Adrenal gland (tissue), 12 donors: Measurements from ENCODE around the gene UHRF1. TPM values are rescaled to one million over a fixed set of nuclear protein-coding genes. Genes with fewer than 3 reads are reported as not detected.

Experiments
- DNase-seq, 7 donors: peaks; one replicate each; pipeline ENCODE4 v3.0.0-alpha.2; 2019 to 2020
- H3K27ac ChIP-seq, 5 donors: fragments of 200-600 bp; sonication (generic) in 4 of 5; 1 replicate in 3 of 5; 2 replicates in 2 of 5; pipeline versions ENCODE4 v1.5.1 to v1.8.0; 2016 to 2020; ENCODE audit warnings: mild to moderate bottlenecking in 1 of 5
- H3K27me3 ChIP-seq: fragments of 200-600 bp; 2 replicates; pipeline ENCODE4 v1.8.0; 2021
- H3K36me3 ChIP-seq, 2 donors: fragments of 200-600 bp; replicated peaks in 1 of 2; 1 replicate in 1 of 2; 2 replicates in 1 of 2; pipeline versions ENCODE4 v1.5.1 to v1.8.0; 2018 to 2022
- H3K4me1 ChIP-seq, 2 donors: fragments of 200-600 bp; replicated peaks in 1 of 2; 1 replicate in 1 of 2; 2 replicates in 1 of 2; pipeline versions ENCODE4 v1.5.1 to v1.8.0; 2018 to 2021
- H3K4me3 ChIP-seq, 4 donors: fragments of 200-600 bp; sonication (generic) in 3 of 4; one replicate each; pipeline ENCODE4 v1.5.1; 2016 to 2018
- H3K9me3 ChIP-seq, 3 donors: fragments of 200-600 bp; sonication (generic) in 1 of 3; replicated peaks in 1 of 3; 1 replicate in 2 of 3; 2 replicates in 1 of 3; pipeline versions ENCODE4 v1.5.1 to v1.8.0; 2016 to 2021
- POLR2A ChIP-seq, 2 donors: fragments of 450-650 bp; IDR thresholded peaks; one replicate each; pipeline ENCODE4 v1.6.1; 2017; ENCODE audit warnings: antibody characterized with exemption in 2 of 2, mild to moderate bottlenecking in 2 of 2, moderate library complexity in 1 of 2
- WGBS, 4 donors: extraction: QIAGEN DNeasy Blood & Tissue Kit in 2 of 4; methylation state at CpG; one replicate each; pipeline versions ENCODE4 v1.1.5 to v1.1.7; 2013 to 2017; 5-methylcytosine and 5-hydroxymethylcytosine counted together
- intact Hi-C, 2 donors: fragments of 100-400 bp; cut with DNase I; formaldehyde crosslinking; loops; one replicate each; pipeline versions ENCODE4 v1.14.1 to v1.15.0; 2022 to 2023
- polyA plus RNA-seq, 3 donors: library from polyadenylated mRNA; stranded (reverse); fragments of 200-250 nt in 2 of 3; fragments of 350-450 nt in 1 of 3; fragmentation: Illumina TruSeq in 1 of 3; extraction: RNeasy Lipid Tissue Mini Kit (QIAGEN cat#74804) in 1 of 3; gene quantifications; one replicate each; pipeline ENCODE4 v1.2.3, GENCODE V29; 2013 to 2014
- total RNA-seq, 9 donors: library from RNA; depleted of rRNA in 4 of 9; stranded (reverse); fragments of >200 nt in 4 of 9; fragments of 120-200 nt in 1 of 9; fragmentation: NEBNext Ultra II Directional in 1 of 9; extraction: Animal tissue kit (Norgen Biotek cat#: 25700) in 1 of 9; gene quantifications; one replicate each; pipeline versions ENCODE4 v1.1.0 to v1.2.4, GENCODE V29; 2013 to 2023
- TF ChIP-seq, protein P1 (sequence below), 6 experiments: fragments of 450-650 bp in 4 of 6; fragments of 200-600 bp in 2 of 6; sonication (generic) in 1 of 6; IDR thresholded peaks; 1 replicate in 5 of 6; 2 replicates in 1 of 6; pipeline versions ENCODE4 v1.5.1 to v1.8.0; 2016 to 2021; ENCODE audit warnings: antibody characterized with exemption in 6 of 6, mild to moderate bottlenecking in 2 of 6, moderate library complexity in 1 of 6
- donor health status: healthy with polysubstance abuse.
- donor health status: Bipolar disorder and iron deficiency.
- donor health status: DM: yes; HTN: yes; CAD: no.
- donor health status: DM: no; HTN: no; CAD: no.
- donor health status: DM: no; HTN: no; CAD: no.
- donor health status: DM: yes; HTN: yes; CAD: no.

Gene UHRF1
- total and polyA plus RNA-seq, 12 donors: 0.56 to 11.0 (median 1.1) TPM

DNA sequence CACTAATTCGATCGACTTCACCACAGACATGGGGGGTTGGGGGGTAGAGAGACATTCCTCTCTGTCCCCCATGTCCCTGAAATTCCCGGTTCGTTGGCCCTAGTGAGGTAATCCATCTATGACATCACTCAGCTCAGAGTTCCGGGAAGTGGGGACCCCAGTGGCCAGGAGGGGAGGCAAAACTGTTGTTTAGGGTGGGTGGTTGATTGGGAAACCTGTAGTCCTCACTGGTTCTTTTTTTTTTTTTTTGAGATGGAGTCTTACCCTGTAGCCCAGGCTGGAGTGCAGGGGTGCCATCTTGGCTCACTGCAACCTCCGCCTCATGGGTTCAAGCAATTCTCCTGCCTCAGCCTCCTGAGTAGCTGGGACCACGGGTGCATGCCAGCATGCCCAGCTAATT lies 6.5 kb upstream of the UHRF1 start, which contains the start of gene ARRDC5:
ARRDC5 (minus strand) TSS at position 101 of the 400 bp plus-strand sequence; CDS start at position 30, 71 bp downstream.
- intact Hi-C loops: no loop called here
- H3K4me1 ChIP-seq: no peaks in the 10 kb centered on the region
- no peak for TF ChIP-seq POLR2A (IDR thresholded peaks at IDR 0.05)
- TF ChIP-seq, protein P1, sequence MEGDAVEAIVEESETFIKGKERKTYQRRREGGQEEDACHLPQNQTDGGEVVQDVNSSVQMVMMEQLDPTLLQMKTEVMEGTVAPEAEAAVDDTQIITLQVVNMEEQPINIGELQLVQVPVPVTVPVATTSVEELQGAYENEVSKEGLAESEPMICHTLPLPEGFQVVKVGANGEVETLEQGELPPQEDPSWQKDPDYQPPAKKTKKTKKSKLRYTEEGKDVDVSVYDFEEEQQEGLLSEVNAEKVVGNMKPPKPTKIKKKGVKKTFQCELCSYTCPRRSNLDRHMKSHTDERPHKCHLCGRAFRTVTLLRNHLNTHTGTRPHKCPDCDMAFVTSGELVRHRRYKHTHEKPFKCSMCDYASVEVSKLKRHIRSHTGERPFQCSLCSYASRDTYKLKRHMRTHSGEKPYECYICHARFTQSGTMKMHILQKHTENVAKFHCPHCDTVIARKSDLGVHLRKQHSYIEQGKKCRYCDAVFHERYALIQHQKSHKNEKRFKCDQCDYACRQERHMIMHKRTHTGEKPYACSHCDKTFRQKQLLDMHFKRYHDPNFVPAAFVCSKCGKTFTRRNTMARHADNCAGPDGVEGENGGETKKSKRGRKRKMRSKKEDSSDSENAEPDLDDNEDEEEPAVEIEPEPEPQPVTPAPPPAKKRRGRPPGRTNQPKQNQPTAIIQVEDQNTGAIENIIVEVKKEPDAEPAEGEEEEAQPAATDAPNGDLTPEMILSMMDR (IDR thresholded peaks at IDR 0.05): no peak
- 68 to 85% (median 82%) methylated on average over 7 of the region's 7 CpGs for WGBS, 4 donors
- H3K9me3 ChIP-seq: no peaks in the 10 kb centered on the region
- H3K36me3 ChIP-seq: no peaks in the 10 kb centered on the region
- H3K27me3 ChIP-seq: no peaks in the 10 kb centered on the region
- DNase-seq: no peak
- H3K4me3 ChIP-seq: no peak within 1 kb of the TSS
- H3K27ac ChIP-seq: no peak within 1 kb of the TSS

DNA sequence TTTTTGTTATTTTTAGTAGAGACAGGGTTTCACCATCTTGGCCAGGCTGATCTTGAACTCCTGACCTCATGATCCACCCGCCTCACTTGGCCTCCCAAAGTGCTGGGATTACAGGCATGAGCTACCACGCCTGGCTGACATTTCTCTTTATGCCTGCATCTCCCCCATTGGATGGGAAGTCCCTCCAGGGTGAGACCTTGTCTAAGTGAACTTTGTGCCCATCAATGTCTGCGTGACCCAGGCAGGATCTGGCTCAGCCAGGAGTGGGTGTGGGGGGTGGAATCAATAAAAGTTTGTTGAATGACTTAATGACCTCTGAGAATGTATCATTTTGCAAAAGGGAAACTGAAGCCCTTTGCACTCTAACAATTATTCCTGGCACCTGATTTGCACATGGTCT lies 4.8 kb upstream of the UHRF1 start:
- intact Hi-C loops: no loop called here
- WGBS, 4 donors: 67 to 91% (median 73%) methylated on average over 3 of the region's 3 CpGs

DNA sequence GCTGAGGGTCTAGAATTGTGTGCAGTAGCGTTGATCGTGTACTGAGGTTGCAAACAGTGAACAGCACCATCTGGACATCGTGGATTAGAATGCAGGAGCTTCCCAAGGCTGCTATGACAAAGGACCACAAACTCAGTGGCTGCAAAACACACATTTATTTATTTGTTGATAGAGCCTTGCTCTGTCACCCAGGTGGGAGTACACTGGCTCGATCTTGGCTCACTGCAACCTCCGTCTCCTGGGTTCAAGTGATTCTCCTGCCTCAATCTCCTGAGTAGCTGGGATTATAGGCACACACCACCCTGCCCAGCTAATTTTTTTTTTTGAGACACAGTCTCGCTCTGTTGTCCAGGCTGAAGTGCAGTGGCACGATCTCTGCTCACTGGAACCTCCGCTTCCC lies 2.3 kb upstream of the UHRF1 start:
- 83 to 89% (median 87%) methylated on average over 8 of the region's 8 CpGs for WGBS, 4 donors
- Histone ChIP-seq H3K36me3 (no peaks in the 10 kb centered on the region), H3K4me3 (no peak overlapping the region), H3K27me3 (peaks cover 10% of the 10 kb centered on the region), H3K27ac (no peak overlapping the region), H3K9me3 (no peaks in the 10 kb centered on the region), H3K4me1 (peaks cover 12 to 19% of the 10 kb centered on the region in 2 donors)
- intact Hi-C loops: no loop called here
- DNase-seq: no peak
- TF ChIP-seq, protein P1 (IDR thresholded peaks at IDR 0.05): no peak

More for the DNA sequence above, 4.8 kb upstream of the UHRF1 start:
- Histone ChIP-seq H3K36me3 (no peaks in the 10 kb centered on the region), H3K4me1 (peaks cover 4 to 5% of the 10 kb centered on the region in 2 donors), H3K27me3 (peaks cover 10% of the 10 kb centered on the region), H3K9me3 (no peaks in the 10 kb centered on the region), H3K4me3 (no peak overlapping the region), H3K27ac (no peak overlapping the region)
- no peak for TF ChIP-seq POLR2A (IDR thresholded peaks at IDR 0.05)
- TF ChIP-seq, protein P1 (IDR thresholded peaks at IDR 0.05): no peak
- DNase-seq: no peak

DNA sequence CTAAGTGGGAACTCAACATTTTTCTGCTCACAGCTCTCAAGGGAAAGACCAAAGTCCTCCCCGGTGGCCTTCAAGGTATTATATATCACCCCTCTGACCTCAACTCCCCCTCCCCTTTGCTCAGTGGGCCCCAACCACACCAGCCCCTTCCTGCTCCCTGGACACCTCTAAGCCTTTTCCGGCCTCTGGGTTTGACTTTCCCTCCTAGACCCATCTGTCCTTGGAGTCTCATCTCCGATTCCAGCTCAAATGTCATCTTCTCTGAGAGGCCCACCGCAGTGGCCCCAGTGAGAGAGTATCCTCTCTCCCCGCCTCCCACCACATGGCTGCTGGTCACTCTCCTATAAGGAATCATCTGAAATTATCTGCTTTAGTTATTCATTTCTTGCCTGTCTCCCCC lies 941 bp upstream of the UHRF1 start:
- H3K9me3 ChIP-seq: no peaks in the 10 kb centered on the region
- intact Hi-C loops: no loop called here
- WGBS, 4 donors: 58 to 77% (median 69%) methylated on average over 5 of the region's 5 CpGs

More for the DNA sequence above, 941 bp upstream of the UHRF1 start:
- no peak overlapping the region for H3K27ac ChIP-seq
- no peak for TF ChIP-seq POLR2A (IDR thresholded peaks at IDR 0.05)
- TF ChIP-seq, protein P1 (IDR thresholded peaks at IDR 0.05): no peak
- H3K27me3 ChIP-seq: peaks cover 10% of the 10 kb centered on the region
- H3K36me3 ChIP-seq: no peaks in the 10 kb centered on the region
- no peak overlapping the region for H3K4me3 ChIP-seq
- no peak for DNase-seq
- peaks cover 12 to 23% of the 10 kb centered on the region in 2 donors for H3K4me1 ChIP-seq
